Heart left ventricle (tissue), 13 donors: ENCODE data around the gene OR4D2.

Source experiments
- POLR2A ChIP-seq, 2 donors: fragments of 450-650 bp; IDR thresholded peaks; one replicate each; pipeline ENCODE4 v1.6.1; 2017; ENCODE audit warnings: antibody characterized with exemption in 2 of 2, mild to moderate bottlenecking in 2 of 2, moderate library complexity in 2 of 2
- TF ChIP-seq, protein P1 (sequence below), 12 donors: fragments of 200-600 bp; sonication (generic) in 4 of 12; IDR thresholded peaks; one replicate each; pipeline versions ENCODE4 v1.5.0 to v1.8.0; 2018 to 2022; ENCODE audit warnings: antibody characterized with exemption in 12 of 12, mild to moderate bottlenecking in 5 of 12
- donor health status: ischemic (EF 13 %, LVEDD 7.1; RV severe dilation, severe dysfunction).
- donor health status: DM: no; HTN: yes; CAD: no.
- donor health status: DM: no; HTN: no; CAD: no.
- donor health status: ischemic (EF 25% LVEDD 6.9; RV normal size, moderate dysfunction).
- donor health status: ischemic (EF 25% LVEDD 5.7; RV mildly dilated, moderate dysfunction).
- donor health status: ischemic (EF 35%, LVEDD 5.7; RV mildly dilated, moderate dysfunction).
- donor health status: nonischemic (EF 11% LVEDD 7.7; RV severe dilation, severe dysfunction).
- donor health status: DM: yes; HTN: yes; CAD: no.
- donor health status: PGD.
- donor health status: ischemic (EF 29% LVEDD 5.4; RV normal size, mild dysfunction).
- donor health status: nonischemic (EF 23%, LVEDD 6.1; RV moderate dilation, normal function).

DNA sequence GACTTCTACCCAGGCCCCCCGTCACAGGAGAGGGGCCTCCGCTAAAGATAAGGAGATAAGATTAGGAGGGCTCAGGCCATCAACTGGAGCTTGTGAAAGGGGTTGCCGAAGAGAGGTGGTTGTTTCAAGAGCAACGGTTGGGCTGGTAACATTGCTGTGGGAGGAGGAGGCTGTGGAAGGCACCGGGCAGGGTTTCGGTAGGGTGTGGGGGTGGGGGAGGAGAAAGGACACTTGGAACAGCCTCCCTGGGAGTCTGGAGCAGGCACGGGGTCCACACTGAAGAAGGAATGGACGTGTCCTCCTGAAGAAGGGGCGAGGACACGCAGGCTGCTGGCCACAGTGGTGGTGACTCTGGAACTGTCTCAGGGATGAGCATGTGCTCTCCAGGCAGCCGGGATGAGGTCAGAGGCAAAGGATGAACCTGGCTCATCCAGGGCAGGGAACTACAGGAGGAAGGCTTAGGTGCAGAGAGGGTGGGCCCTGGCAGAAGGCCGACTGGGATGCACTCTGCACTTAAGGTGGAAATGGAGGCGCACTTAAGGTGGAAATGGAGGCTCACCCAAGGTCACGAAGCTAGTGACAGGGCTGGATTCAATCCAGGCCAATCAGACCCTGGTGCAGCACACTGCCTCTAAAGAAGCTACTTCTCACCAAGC is 24.6 kb downstream of the OR4D2 start:
- TF ChIP-seq, protein P1, sequence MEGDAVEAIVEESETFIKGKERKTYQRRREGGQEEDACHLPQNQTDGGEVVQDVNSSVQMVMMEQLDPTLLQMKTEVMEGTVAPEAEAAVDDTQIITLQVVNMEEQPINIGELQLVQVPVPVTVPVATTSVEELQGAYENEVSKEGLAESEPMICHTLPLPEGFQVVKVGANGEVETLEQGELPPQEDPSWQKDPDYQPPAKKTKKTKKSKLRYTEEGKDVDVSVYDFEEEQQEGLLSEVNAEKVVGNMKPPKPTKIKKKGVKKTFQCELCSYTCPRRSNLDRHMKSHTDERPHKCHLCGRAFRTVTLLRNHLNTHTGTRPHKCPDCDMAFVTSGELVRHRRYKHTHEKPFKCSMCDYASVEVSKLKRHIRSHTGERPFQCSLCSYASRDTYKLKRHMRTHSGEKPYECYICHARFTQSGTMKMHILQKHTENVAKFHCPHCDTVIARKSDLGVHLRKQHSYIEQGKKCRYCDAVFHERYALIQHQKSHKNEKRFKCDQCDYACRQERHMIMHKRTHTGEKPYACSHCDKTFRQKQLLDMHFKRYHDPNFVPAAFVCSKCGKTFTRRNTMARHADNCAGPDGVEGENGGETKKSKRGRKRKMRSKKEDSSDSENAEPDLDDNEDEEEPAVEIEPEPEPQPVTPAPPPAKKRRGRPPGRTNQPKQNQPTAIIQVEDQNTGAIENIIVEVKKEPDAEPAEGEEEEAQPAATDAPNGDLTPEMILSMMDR (IDR thresholded peaks at IDR 0.05): no peak
- TF ChIP-seq POLR2A (IDR thresholded peaks at IDR 0.05): no peak
